Neural cell (in vitro differentiated cells): ENCODE measurements around the gene HSPB2. TPM values are rescaled to one million over a fixed set of nuclear protein-coding genes. Genes with fewer than 3 reads are reported as not detected.

Experiments used
- H2AFZ ChIP-seq: fragments of 200-600, 300-800 bp; sonication (generic), shearing (Covaris generic); 2 replicates; pipeline ENCODE4 v1.6.0; 2014; ENCODE audit warnings: low read depth, mild to moderate bottlenecking, antibody characterized with exemption, low read length, moderate library complexity
- H3F3A ChIP-seq: fragments of 200-600 bp; shearing (Covaris generic); 2 replicates; pipeline ENCODE4 v1.6.1; 2016; ENCODE audit warnings: mild to moderate bottlenecking, moderate library complexity, mixed read lengths, antibody characterized with exemption, low read length; ENCODE audit not compliant: insufficient read depth, poor library complexity, severe bottlenecking
- H3K27ac ChIP-seq: fragments of 200-600, 300-800 bp; sonication (generic), shearing (Covaris generic); 2 replicates; pipeline ENCODE4 v1.5.1; 2014; ENCODE audit warnings: mild to moderate bottlenecking, low read length, moderate library complexity
- H3K27me3 ChIP-seq: fragments of 300-800, 200-600 bp; sonication (generic), shearing (Covaris generic); 2 replicates; pipeline ENCODE4 v1.6.0; 2014; ENCODE audit warnings: mild to moderate bottlenecking, low read depth, low read length, moderate library complexity; ENCODE audit not compliant: insufficient read depth
- H3K36me3 ChIP-seq: fragments of 300-800, 200-600 bp; sonication (generic), shearing (Covaris generic); 2 replicates; pipeline ENCODE4 v1.5.1; 2014; ENCODE audit warnings: mild to moderate bottlenecking, antibody characterized with exemption, low read length, moderate library complexity; ENCODE audit not compliant: insufficient read depth
- H3K4me2 ChIP-seq: fragments of 300-800, 200-600 bp; sonication (generic), shearing (Covaris generic); 2 replicates; pipeline ENCODE4 v1.6.0; 2014; ENCODE audit warnings: mild to moderate bottlenecking, low read length
- H3K4me3 ChIP-seq: fragments of 300-800, 200-600 bp; sonication (generic), shearing (Covaris generic); 2 replicates; pipeline ENCODE4 v1.5.1; 2014; ENCODE audit warnings: mild to moderate bottlenecking, low read length, moderate library complexity
- H3K79me2 ChIP-seq: fragments of 200-600 bp; shearing (Covaris generic); replicated peaks from 2 replicates; pipeline ENCODE4 v1.6.0; 2014; ENCODE audit warnings: mild to moderate bottlenecking, low read length, moderate library complexity; ENCODE audit not compliant: insufficient read depth
- H3K9ac ChIP-seq: fragments of 300-800, 200-600 bp; sonication (generic), shearing (Covaris generic); 2 replicates; pipeline ENCODE4 v1.6.1; 2016; ENCODE audit warnings: mild to moderate bottlenecking, low read length, mixed read lengths
- H3K9me2 ChIP-seq: fragments of 200-600 bp; shearing (Covaris generic); 2 replicates; pipeline ENCODE4 v1.6.1; 2016; ENCODE audit warnings: mild to moderate bottlenecking, low read length, mixed read lengths; ENCODE audit not compliant: insufficient read depth
- H3K9me3 ChIP-seq: fragments of 200-600, 300-800 bp; sonication (generic), shearing (Covaris generic); 2 replicates; pipeline ENCODE4 v1.6.1; 2016; ENCODE audit warnings: mild to moderate bottlenecking, mixed run types, low read length, moderate library complexity, mixed read lengths
- H4K20me1 ChIP-seq: fragments of 200-600 bp; shearing (Covaris generic); 2 replicates; pipeline ENCODE4 v1.6.1; 2016; ENCODE audit warnings: mild to moderate bottlenecking, mixed run types; ENCODE audit not compliant: insufficient read depth
- CTCF ChIP-seq: fragments of 450-650 bp; IDR thresholded peaks from 2 replicates; pipeline ENCODE4 v1.5.1; 2014; ENCODE audit warnings: antibody characterized with exemption, mild to moderate bottlenecking, moderate library complexity; ENCODE audit not compliant: poor library complexity, severe bottlenecking
- EP300 ChIP-seq: fragments of 450-650 bp; conservative IDR thresholded peaks from 2 replicates; pipeline ENCODE4 v1.6.1; 2014; ENCODE audit warnings: antibody characterized with exemption, mild to moderate bottlenecking, moderate library complexity; ENCODE audit not compliant: poor library complexity, severe bottlenecking
- EZH2 ChIP-seq: fragments of 200-600, 300-800 bp; shearing (Covaris generic), sonication (generic); IDR thresholded peaks from 2 replicates; pipeline ENCODE4 v1.6.1; 2014; ENCODE audit warnings: antibody characterized with exemption, low read length, borderline replicate concordance, mild to moderate bottlenecking; ENCODE audit not compliant: insufficient read depth, poor library complexity, severe bottlenecking
- MXI1 ChIP-seq: fragments of 450-650 bp; conservative IDR thresholded peaks from 2 replicates; pipeline ENCODE4 v1.6.1; 2014; ENCODE audit warnings: antibody characterized with exemption, mild to moderate bottlenecking; ENCODE audit not compliant: poor library complexity, severe bottlenecking
- POLR2AphosphoS5 ChIP-seq: IDR thresholded peaks from 2 replicates; pipeline ENCODE4 v1.6.1; 2012
- RAD21 ChIP-seq: fragments of 450-650 bp; conservative IDR thresholded peaks from 2 replicates; pipeline ENCODE4 v1.6.1; 2014; ENCODE audit warnings: antibody characterized with exemption, mild to moderate bottlenecking, moderate library complexity
- SMC3 ChIP-seq: fragments of 450-650 bp; conservative IDR thresholded peaks from 2 replicates; pipeline ENCODE4 v1.6.1; 2014; ENCODE audit warnings: antibody characterized with exemption, mild to moderate bottlenecking, moderate library complexity; ENCODE audit not compliant: poor library complexity
- TAF1 ChIP-seq: IDR thresholded peaks from 2 replicates; pipeline ENCODE4 v1.6.1; 2012; ENCODE audit warnings: low read depth
- polyA plus RNA-seq: library from polyadenylated mRNA; depleted of rRNA; stranded (reverse); fragments of >200 nt; gene quantifications from 2 replicates; pipeline ENCODE4 v1.2.3, GENCODE V29; 2014
- TF ChIP-seq, protein P1 (sequence below): IDR thresholded peaks from 2 replicates; pipeline ENCODE4 v1.6.1; 2012; ENCODE audit warnings: borderline replicate concordance

The HSPB2 gene
- polyA plus RNA-seq, 1 donor from 2014 or later = not detected

DNA sequence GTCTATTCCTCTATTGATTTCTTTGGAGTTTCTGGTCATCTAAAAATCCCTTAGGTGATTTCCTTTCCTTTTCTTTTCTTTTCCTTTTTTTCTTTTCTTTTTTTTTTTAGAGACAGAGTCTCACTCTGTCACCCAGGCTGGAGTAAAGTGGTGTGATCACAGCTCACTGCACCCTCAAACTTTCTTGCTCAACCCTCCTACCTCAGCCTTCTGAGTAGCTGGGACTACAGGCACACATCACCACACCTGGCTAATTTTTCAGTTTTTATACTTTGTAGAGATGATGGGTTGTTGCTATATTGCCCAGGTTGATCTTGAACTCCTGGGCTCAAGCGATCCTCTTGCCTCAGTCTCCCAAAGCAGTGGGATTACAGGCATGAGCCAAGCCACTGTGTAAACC is 4.2 kb downstream of the HSPB2 start:
- no peaks in the 10 kb centered on the region for H3K9me2 ChIP-seq
- no peaks in the 10 kb centered on the region for H4K20me1 ChIP-seq
- no peaks in the 10 kb centered on the region for H3K9me3 ChIP-seq
- no peaks in the 10 kb centered on the region for H3K36me3 ChIP-seq
- no peaks in the 10 kb centered on the region for H3K27me3 ChIP-seq
- no peak for TF ChIP-seq MXI1
- no peak overlapping the region for H2AFZ ChIP-seq
- no peak overlapping the region for H3K27ac ChIP-seq
- H3K4me2 ChIP-seq = no peak overlapping the region
- no peak overlapping the region for H3K4me3 ChIP-seq
- H3K79me2 ChIP-seq = no peaks in the 10 kb centered on the region
- no peak overlapping the region for H3K9ac ChIP-seq
- no peaks in the 10 kb centered on the region for H3F3A ChIP-seq

- TF ChIP-seq POLR2AphosphoS5 (no peak), MXI1 (no peak), SMC3 (no peak), CTCF (no peak), RAD21 (no peak), EP300 (no peak), EZH2 (no peak), TAF1 (no peak)
- TF ChIP-seq, protein P1, sequence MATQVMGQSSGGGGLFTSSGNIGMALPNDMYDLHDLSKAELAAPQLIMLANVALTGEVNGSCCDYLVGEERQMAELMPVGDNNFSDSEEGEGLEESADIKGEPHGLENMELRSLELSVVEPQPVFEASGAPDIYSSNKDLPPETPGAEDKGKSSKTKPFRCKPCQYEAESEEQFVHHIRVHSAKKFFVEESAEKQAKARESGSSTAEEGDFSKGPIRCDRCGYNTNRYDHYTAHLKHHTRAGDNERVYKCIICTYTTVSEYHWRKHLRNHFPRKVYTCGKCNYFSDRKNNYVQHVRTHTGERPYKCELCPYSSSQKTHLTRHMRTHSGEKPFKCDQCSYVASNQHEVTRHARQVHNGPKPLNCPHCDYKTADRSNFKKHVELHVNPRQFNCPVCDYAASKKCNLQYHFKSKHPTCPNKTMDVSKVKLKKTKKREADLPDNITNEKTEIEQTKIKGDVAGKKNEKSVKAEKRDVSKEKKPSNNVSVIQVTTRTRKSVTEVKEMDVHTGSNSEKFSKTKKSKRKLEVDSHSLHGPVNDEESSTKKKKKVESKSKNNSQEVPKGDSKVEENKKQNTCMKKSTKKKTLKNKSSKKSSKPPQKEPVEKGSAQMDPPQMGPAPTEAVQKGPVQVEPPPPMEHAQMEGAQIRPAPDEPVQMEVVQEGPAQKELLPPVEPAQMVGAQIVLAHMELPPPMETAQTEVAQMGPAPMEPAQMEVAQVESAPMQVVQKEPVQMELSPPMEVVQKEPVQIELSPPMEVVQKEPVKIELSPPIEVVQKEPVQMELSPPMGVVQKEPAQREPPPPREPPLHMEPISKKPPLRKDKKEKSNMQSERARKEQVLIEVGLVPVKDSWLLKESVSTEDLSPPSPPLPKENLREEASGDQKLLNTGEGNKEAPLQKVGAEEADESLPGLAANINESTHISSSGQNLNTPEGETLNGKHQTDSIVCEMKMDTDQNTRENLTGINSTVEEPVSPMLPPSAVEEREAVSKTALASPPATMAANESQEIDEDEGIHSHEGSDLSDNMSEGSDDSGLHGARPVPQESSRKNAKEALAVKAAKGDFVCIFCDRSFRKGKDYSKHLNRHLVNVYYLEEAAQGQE = no peak
- H3K9ac ChIP-seq = no peak overlapping the region
- H4K20me1 ChIP-seq = no peaks in the 10 kb centered on the region
- H3K4me3 ChIP-seq = no peak overlapping the region
- H3K27ac ChIP-seq = no peak overlapping the region
- H2AFZ ChIP-seq = no peak overlapping the region
- no peaks in the 10 kb centered on the region for H3F3A ChIP-seq
- no peaks in the 10 kb centered on the region for H3K79me2 ChIP-seq
- H3K9me2 ChIP-seq = no peaks in the 10 kb centered on the region
- no peak overlapping the region for H3K4me2 ChIP-seq
- H3K9me3 ChIP-seq = no peaks in the 10 kb centered on the region
- no peaks in the 10 kb centered on the region for H3K27me3 ChIP-seq
- H3K36me3 ChIP-seq = no peaks in the 10 kb centered on the region
Observed at GRCh38 chr11:111917312-111917711, 4.8 kb downstream of the HSPB2 start.

- Histone ChIP-seq H3K36me3 (no peaks in the 10 kb centered on the region), H4K20me1 (no peaks in the 10 kb centered on the region), H3F3A (no peaks in the 10 kb centered on the region), H3K27me3 (no peaks in the 10 kb centered on the region), H3K9ac (no peak overlapping the region), H3K79me2 (no peaks in the 10 kb centered on the region), H3K9me3 (no peaks in the 10 kb centered on the region), H3K4me3 (no peak overlapping the region), H3K4me2 (no peak overlapping the region), H3K27ac (no peak overlapping the region), H3K9me2 (no peaks in the 10 kb centered on the region), H2AFZ (no peak overlapping the region)
- TF ChIP-seq TAF1 (no peak), CTCF (no peak), SMC3 (no peak), EP300 (no peak), RAD21 (no peak), POLR2AphosphoS5 (no peak), MXI1 (no peak), EZH2 (no peak)
- TF ChIP-seq, protein P1 = no peak
Observed at GRCh38 chr11:111917788-111918187, 5.3 kb downstream of the HSPB2 start.
